Measurements from ENCODE around the gene RNMT.

- TF ChIP-seq CTCF (IDR thresholded peaks at IDR 0.05) (no peak), POLR2A (IDR thresholded peaks at IDR 0.05) (no peak)
These were observed 83.2 kb downstream of the RNMT start for GRCh38 chr18:13809531-13810255.

Data from heart left ventricle (tissue), 13 donors.